ENCODE data around the gene TMPRSS9.
A peak's percentile ranks its signal among the peaks of the same experiment; 100 is the strongest.

Gene TMPRSS9

DNA sequence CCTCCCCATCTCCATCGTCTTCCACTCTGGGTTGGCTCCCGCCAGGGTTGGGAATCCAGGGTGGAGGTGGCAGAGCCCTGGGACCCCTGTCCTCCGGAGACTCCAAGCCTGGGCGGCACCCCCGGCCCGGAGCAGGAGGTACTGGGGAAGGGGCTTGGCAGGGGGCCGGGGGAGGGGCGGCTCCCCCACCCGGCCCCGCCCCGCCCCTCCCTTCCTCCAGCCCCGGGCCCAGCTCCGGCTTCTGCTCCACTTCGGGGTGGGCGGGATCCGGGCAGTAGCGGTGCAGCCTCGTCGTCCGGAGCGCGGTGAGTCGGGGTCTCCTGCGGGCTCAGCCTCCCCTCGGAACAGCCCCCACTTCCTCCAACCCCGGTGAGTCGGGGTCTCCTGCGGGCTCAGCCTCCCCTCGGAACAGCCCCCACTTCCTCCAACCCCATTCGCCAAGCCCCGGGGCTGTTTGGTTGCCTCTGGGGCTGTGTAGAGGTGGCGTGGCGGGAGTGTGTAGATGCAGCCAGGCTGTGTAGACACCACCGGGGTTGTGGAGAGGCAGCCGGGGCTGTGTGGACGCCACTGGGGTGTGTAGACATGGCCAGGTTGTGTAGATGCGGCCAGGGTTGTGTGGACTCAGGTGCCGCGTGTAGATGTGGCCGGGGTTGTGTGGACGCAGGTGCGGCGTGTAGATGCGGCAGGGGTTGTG lies at the start of gene TMPRSS9:
Gene TMPRSS9, plus strand, starts transcription at position 274 of the 694 bp plus-strand sequence. CDS start 29,521 bp downstream, outside the sequence.
- Mint-ChIP-seq H3K27me3 (peaks cover 7% of the 10 kb centered on the region), H3K27ac (no peak within 1 kb of the TSS), H3K36me3 (no peaks in the 10 kb centered on the region), H3K4me1 (ENCODE audit: low read depth) (peaks cover 5% of the 10 kb centered on the region), H3K9me3 (ENCODE audit: low read depth) (no peaks in the 10 kb centered on the region), H3K4me3 (no peak within 1 kb of the TSS)

DNA sequence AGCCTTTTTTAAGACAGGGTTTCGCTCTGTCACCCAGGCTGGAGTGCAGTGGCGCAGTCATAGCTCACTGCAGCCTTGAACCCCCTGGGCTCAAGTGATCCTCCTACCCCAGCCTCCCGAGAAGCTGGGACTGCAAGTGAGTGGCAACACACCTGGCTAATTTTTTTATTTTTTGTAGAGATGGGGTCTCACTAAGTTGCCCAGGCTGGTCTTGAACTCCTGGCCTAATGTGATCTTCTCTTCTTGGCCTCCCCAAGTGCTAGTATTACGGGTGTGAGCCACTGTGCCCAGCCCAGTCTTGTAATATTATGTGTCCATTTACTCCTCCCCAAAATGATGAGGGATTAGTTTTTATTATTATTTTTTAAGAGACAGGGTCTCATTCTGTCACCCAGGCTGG lies 49.0 kb upstream of the TMPRSS9 start:
- H3K9me3 Mint-ChIP-seq (ENCODE audit: low read depth) = no peaks in the 10 kb centered on the region
- H3K4me3 Mint-ChIP-seq = no peak overlapping the region
- no peaks in the 10 kb centered on the region for H3K36me3 Mint-ChIP-seq
- peaks cover 8% of the 10 kb centered on the region for H3K4me1 Mint-ChIP-seq (ENCODE audit: low read depth)
- no peak overlapping the region for H3K27ac Mint-ChIP-seq
- H3K27me3 Mint-ChIP-seq = peaks cover 17% of the 10 kb centered on the region

GRCh38 chr19:2312820-2313501 lies 47.1 kb upstream of the TMPRSS9 start:
- Mint-ChIP-seq H3K9me3 (ENCODE audit: low read depth) (no peaks in the 10 kb centered on the region), H3K27ac (no peak overlapping the region), H3K27me3 (peaks cover 15% of the 10 kb centered on the region), H3K4me1 (ENCODE audit: low read depth) (peaks cover 6% of the 10 kb centered on the region), H3K4me3 (no peak overlapping the region), H3K36me3 (no peaks in the 10 kb centered on the region)

- Mint-ChIP-seq H3K27me3 (peaks cover 7% of the 10 kb centered on the region), H3K27ac (no peak overlapping the region), H3K4me3 (no peak overlapping the region), H3K9me3 (ENCODE audit: low read depth) (no peaks in the 10 kb centered on the region), H3K4me1 (ENCODE audit: low read depth) (peaks cover 4% of the 10 kb centered on the region), H3K36me3 (no peaks in the 10 kb centered on the region)
Measured at GRCh38 chr19:2315121-2315817, 44.8 kb upstream of the TMPRSS9 start.

DNA sequence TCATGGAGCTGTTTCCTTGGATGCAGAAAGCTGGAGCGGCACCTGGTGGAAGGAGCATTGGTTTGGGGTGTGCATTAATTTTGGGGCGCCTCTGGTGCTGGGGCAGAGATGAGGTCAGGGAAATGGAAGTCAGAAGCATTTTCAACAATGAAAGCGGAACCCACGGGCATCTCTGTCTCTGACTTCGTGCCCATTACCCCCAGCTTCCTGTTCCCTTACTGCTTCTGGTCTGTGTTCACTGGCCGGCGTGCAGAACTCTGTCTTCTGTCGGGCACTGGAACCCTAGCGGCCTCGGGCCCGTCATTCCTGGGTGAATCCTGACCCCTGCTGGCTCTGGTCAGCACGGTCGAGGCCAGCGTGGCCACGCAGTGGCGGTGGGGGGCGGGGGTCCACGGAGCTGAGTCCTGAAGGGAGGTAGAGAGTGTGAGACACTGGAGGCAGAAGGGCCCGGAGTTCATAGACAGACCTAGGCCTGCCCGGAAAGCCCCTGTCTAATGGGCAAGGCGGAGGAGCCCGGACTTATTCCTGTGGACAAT lies 44.2 kb upstream of the TMPRSS9 start:
- Mint-ChIP-seq H3K9me3 (ENCODE audit: low read depth) (no peaks in the 10 kb centered on the region), H3K27me3 (peaks cover 7% of the 10 kb centered on the region), H3K27ac (no peak overlapping the region), H3K36me3 (no peaks in the 10 kb centered on the region), H3K4me1 (ENCODE audit: low read depth) (peaks cover 4% of the 10 kb centered on the region), H3K4me3 (no peak overlapping the region)

GRCh38 chr19:2317300-2317699 lies 42.8 kb upstream of the TMPRSS9 start:
- Mint-ChIP-seq H3K36me3 (no peaks in the 10 kb centered on the region), H3K27ac (no peak overlapping the region), H3K9me3 (ENCODE audit: low read depth) (no peaks in the 10 kb centered on the region), H3K4me1 (ENCODE audit: low read depth) (peaks cover 4% of the 10 kb centered on the region), H3K4me3 (no peak overlapping the region), H3K27me3 (peaks cover 7% of the 10 kb centered on the region)

- H3K27me3 Mint-ChIP-seq = peaks cover 7% of the 10 kb centered on the region
- no peak overlapping the region for H3K27ac Mint-ChIP-seq
- H3K36me3 Mint-ChIP-seq = no peaks in the 10 kb centered on the region
- H3K9me3 Mint-ChIP-seq (ENCODE audit: low read depth) = no peaks in the 10 kb centered on the region
- peaks cover 4% of the 10 kb centered on the region for H3K4me1 Mint-ChIP-seq (ENCODE audit: low read depth)
- H3K4me3 Mint-ChIP-seq = no peak overlapping the region
Measured at GRCh38 chr19:2317756-2318155, 42.3 kb upstream of the TMPRSS9 start.

GRCh38 chr19:2318923-2319322 lies 41.1 kb upstream of the TMPRSS9 start:
- Mint-ChIP-seq H3K27ac (no peak overlapping the region), H3K36me3 (no peaks in the 10 kb centered on the region), H3K4me3 (no peak overlapping the region), H3K4me1 (ENCODE audit: low read depth) (no peaks in the 10 kb centered on the region), H3K27me3 (peaks cover 3% of the 10 kb centered on the region), H3K9me3 (ENCODE audit: low read depth) (no peaks in the 10 kb centered on the region)

- Mint-ChIP-seq H3K27ac (no peak overlapping the region), H3K36me3 (no peaks in the 10 kb centered on the region), H3K4me1 (ENCODE audit: low read depth) (peaks cover 3% of the 10 kb centered on the region), H3K9me3 (ENCODE audit: low read depth) (no peaks in the 10 kb centered on the region), H3K27me3 (peaks cover 3% of the 10 kb centered on the region), H3K4me3 (no peak overlapping the region)
Measured at GRCh38 chr19:2319551-2319950, 40.5 kb upstream of the TMPRSS9 start.

GRCh38 chr19:2320049-2320448 lies 40.0 kb upstream of the TMPRSS9 start:
- H3K4me3 Mint-ChIP-seq = no peak overlapping the region
- H3K27ac Mint-ChIP-seq = no peak overlapping the region
- H3K27me3 Mint-ChIP-seq = peaks cover under 1% of the 10 kb centered on the region
- H3K9me3 Mint-ChIP-seq (ENCODE audit: low read depth) = no peaks in the 10 kb centered on the region
- peaks cover 6% of the 10 kb centered on the region for H3K4me1 Mint-ChIP-seq (ENCODE audit: low read depth)
- no peaks in the 10 kb centered on the region for H3K36me3 Mint-ChIP-seq

DNA sequence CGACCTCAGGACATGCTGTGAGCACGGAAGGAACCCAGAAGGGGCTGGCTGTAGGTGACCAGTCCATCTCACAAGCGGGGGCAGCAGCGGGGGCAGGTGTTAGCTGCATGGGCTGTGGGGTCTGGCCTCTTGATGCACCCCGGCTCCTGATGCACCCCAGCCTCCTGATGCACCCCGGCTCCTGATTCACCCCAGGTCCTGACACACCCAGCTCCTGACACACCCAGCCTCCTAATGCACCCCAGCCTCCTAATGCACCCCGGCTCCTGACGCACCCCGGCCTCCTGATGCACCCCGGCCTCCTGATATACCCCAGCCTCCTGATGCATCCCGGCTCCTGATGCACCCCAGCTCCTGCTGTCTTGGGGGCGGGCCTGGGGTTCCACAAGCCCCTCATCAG lies 39.1 kb upstream of the TMPRSS9 start:
- Mint-ChIP-seq H3K27me3 (no peaks in the 10 kb centered on the region), H3K36me3 (no peaks in the 10 kb centered on the region), H3K27ac (no peak overlapping the region)

GRCh38 chr19:2321565-2322283 lies 38.3 kb upstream of the TMPRSS9 start:
- Mint-ChIP-seq H3K4me1 (ENCODE audit: low read depth) (peaks cover 22% of the 10 kb centered on the region), H3K9me3 (ENCODE audit: low read depth) (no peaks in the 10 kb centered on the region), H3K36me3 (no peaks in the 10 kb centered on the region), H3K27ac (no peak overlapping the region), H3K27me3 (no peaks in the 10 kb centered on the region), H3K4me3 (no peak overlapping the region)

More for the DNA sequence above, 39.1 kb upstream of the TMPRSS9 start:
- Mint-ChIP-seq H3K4me1 (ENCODE audit: low read depth) (peaks cover 14% of the 10 kb centered on the region), H3K9me3 (ENCODE audit: low read depth) (no peaks in the 10 kb centered on the region), H3K4me3 (no peak overlapping the region)

- H3K9me3 Mint-ChIP-seq (ENCODE audit: low read depth) = no peaks in the 10 kb centered on the region
- H3K27ac Mint-ChIP-seq = no peak overlapping the region
- H3K4me1 Mint-ChIP-seq (ENCODE audit: low read depth) = peaks cover 35% of the 10 kb centered on the region
- no peaks in the 10 kb centered on the region for H3K27me3 Mint-ChIP-seq
- no peak overlapping the region for H3K4me3 Mint-ChIP-seq
- H3K36me3 Mint-ChIP-seq = peaks cover 4% of the 10 kb centered on the region
Measured at GRCh38 chr19:2323707-2324106, 36.4 kb upstream of the TMPRSS9 start.

GRCh38 chr19:2324220-2324948 lies 35.7 kb upstream of the TMPRSS9 start:
- Mint-ChIP-seq H3K27me3 (no peaks in the 10 kb centered on the region), H3K4me3 (no peak overlapping the region), H3K4me1 (ENCODE audit: low read depth) (peaks cover 38% of the 10 kb centered on the region), H3K27ac (peak overlapping the region; percentile 34), H3K36me3 (peaks cover 4% of the 10 kb centered on the region), H3K9me3 (ENCODE audit: low read depth) (no peaks in the 10 kb centered on the region)
